PC-3 (cell line): ENCODE measurements around the gene CREBRF. TPM values are rescaled to one million over a fixed set of nuclear protein-coding genes. Genes with fewer than 3 reads are reported as not detected.

Experiments
- ATAC-seq: fragments of 200-7000 bp; cut with Tn5 transposase; 2 replicates; pipeline ENCODE4 v1.9.1; 2020; ENCODE audit warnings: mild to moderate bottlenecking, moderate library complexity
- BruUV-seq: library from RNA; stranded (reverse); fragments of 400-500 nt; replicated peaks from 2 replicates; lab custom pipeline; 2021; lab: Mats Ljungman, UMichigan
- CTCF ChIA-PET: fragments of 300-600 bp; sonication (Branson Sonifier 250); formaldehyde crosslinking; loops from one replicate; lab custom pipeline; 2022; ENCODE audit warnings: antibody characterized with exemption; lab: Charles Lee
- POLR2A ChIA-PET: fragments of 300-600 bp; sonication (Branson Sonifier 250); formaldehyde crosslinking; loops from one replicate; lab custom pipeline; 2022; ENCODE audit warnings: antibody characterized with exemption; ENCODE audit not compliant: unreplicated experiment; lab: Charles Lee
- DNase-seq: peaks from one replicate; pipeline ENCODE4 v3.0.0-alpha.2; 2015
- H2AFZ ChIP-seq: fragments of 300-600 bp; sonication (generic); 2 replicates; pipeline ENCODE4 v1.6.0; 2016; ENCODE audit warnings: antibody characterized with exemption, low read length
- H3F3A ChIP-seq: fragments of 300-600 bp; sonication (generic); one replicate; pipeline ENCODE4 v1.6.0; 2017; ENCODE audit warnings: antibody characterized with exemption, low read length, control low read depth, mild to moderate bottlenecking; ENCODE audit not compliant: unreplicated experiment
- H3K27ac ChIP-seq: fragments of 300-600 bp; sonication (generic); 2 replicates; pipeline ENCODE4 v1.5.1; 2016; ENCODE audit warnings: mild to moderate bottlenecking, low read length
- H3K27me3 ChIP-seq: fragments of 300-600 bp; sonication (generic); 2 replicates; pipeline ENCODE4 v1.6.1; 2016; ENCODE audit warnings: low read length, mixed read lengths
- H3K36me3 ChIP-seq: fragments of 300-600 bp; sonication (generic); 2 replicates; pipeline ENCODE4 v1.6.1; 2016; ENCODE audit warnings: low read depth, mixed run types, low read length, mixed read lengths
- H3K4me1 ChIP-seq: fragments of 300-600 bp; sonication (generic); 2 replicates; pipeline ENCODE4 v1.5.1; 2016; ENCODE audit warnings: low read length; ENCODE audit not compliant: insufficient read depth
- H3K4me2 ChIP-seq: fragments of 300-600 bp; sonication (generic); 2 replicates; pipeline ENCODE4 v1.6.0; 2016; ENCODE audit warnings: low read length
- H3K4me3 ChIP-seq: fragments of 300-600 bp; sonication (generic); 2 replicates; pipeline ENCODE4 v1.5.1; 2016; ENCODE audit warnings: mild to moderate bottlenecking, low read length, mixed read lengths
- H3K79me2 ChIP-seq: fragments of 300-600 bp; sonication (generic); 2 replicates; pipeline ENCODE4 v1.6.1; 2017; ENCODE audit warnings: low read length, mixed read lengths
- H3K9ac ChIP-seq: fragments of 300-600 bp; sonication (generic); 2 replicates; pipeline ENCODE4 v1.6.0; 2016; ENCODE audit warnings: mild to moderate bottlenecking, low read length
- H3K9me2 ChIP-seq: fragments of 300-600 bp; sonication (generic); replicated peaks from 2 replicates; pipeline ENCODE4 v1.6.1; 2016; ENCODE audit warnings: mixed run types, low read length, mixed read lengths
- H3K9me3 ChIP-seq: fragments of 300-600 bp; sonication (generic); 2 replicates; pipeline ENCODE4 v1.6.1; 2016; ENCODE audit warnings: low read length, mixed read lengths
- H4K20me1 ChIP-seq: fragments of 300-600 bp; sonication (generic); 2 replicates; pipeline ENCODE4 v1.6.1; 2016; ENCODE audit warnings: low read length, mixed read lengths
- EZH2 ChIP-seq: fragments of 300-600 bp; sonication (generic); IDR thresholded peaks from one replicate; pipeline ENCODE4 v1.6.1; 2017; ENCODE audit warnings: antibody characterized with exemption, mild to moderate bottlenecking, low read length; ENCODE audit not compliant: unreplicated experiment
- EZH2phosphoT487 ChIP-seq: fragments of 300-600 bp; sonication (generic); IDR thresholded peaks from 2 replicates; pipeline ENCODE4 v1.6.1; 2018; ENCODE audit warnings: mild to moderate bottlenecking, antibody characterized with exemption, low read length, borderline replicate concordance
- intact Hi-C: fragments of 100-400 bp; cut with micrococcal nuclease; formaldehyde crosslinking; loops from 2 replicates; pipeline ENCODE4 v1.9.0; 2023
- total RNA-seq: library from RNA; depleted of rRNA; stranded (reverse); fragments of >200 nt; gene quantifications from 2 replicates; pipeline ENCODE4 v1.2.3, GENCODE V29; 2014
- TF ChIP-seq, protein P1 (sequence below): fragments of 300-600 bp; sonication (generic); conservative IDR thresholded peaks from 2 replicates; pipeline ENCODE4 v1.5.1; 2017; ENCODE audit warnings: antibody characterized with exemption, low read depth, mild to moderate bottlenecking, low read length

Gene CREBRF
- total RNA-seq, 1 experiment from 2014 or later: 4.9 TPM

DNA sequence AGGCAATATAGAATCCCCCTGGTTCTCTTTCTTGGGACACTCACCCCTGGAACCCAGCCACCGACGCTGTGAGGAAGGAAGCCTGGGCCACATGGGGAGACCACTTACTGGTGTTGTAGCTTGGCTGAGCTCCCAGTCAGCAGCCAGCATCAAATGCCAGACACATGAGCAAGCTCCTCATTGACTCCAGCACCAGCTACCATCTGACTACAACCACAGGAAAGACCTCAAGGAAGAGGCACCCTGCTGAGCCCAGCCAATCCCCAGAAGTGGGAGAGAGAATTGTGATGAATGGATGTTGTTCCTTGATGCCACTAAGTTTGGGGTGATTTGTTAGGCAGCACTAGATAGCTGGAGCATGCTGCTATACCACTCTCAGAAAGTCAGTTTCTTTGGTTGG lies 124.2 kb downstream of the CREBRF start:
- no peaks in the 10 kb centered on the region for H3K9me2 ChIP-seq
- no peaks in the 10 kb centered on the region for H4K20me1 ChIP-seq
- no peak overlapping the region for H3K4me2 ChIP-seq
- no peaks in the 10 kb centered on the region for H3F3A ChIP-seq
- no peaks in the 10 kb centered on the region for H3K4me1 ChIP-seq
- POLR2A ChIA-PET: no interaction called here
- intact Hi-C loops: no loop called here
- no peaks in the 10 kb centered on the region for H3K79me2 ChIP-seq
- H3K9ac ChIP-seq: no peak overlapping the region
- H3K27me3 ChIP-seq: no peaks in the 10 kb centered on the region
- TF ChIP-seq EZH2phosphoT487 (no peak), EZH2 (no peak)
- TF ChIP-seq, protein P1, sequence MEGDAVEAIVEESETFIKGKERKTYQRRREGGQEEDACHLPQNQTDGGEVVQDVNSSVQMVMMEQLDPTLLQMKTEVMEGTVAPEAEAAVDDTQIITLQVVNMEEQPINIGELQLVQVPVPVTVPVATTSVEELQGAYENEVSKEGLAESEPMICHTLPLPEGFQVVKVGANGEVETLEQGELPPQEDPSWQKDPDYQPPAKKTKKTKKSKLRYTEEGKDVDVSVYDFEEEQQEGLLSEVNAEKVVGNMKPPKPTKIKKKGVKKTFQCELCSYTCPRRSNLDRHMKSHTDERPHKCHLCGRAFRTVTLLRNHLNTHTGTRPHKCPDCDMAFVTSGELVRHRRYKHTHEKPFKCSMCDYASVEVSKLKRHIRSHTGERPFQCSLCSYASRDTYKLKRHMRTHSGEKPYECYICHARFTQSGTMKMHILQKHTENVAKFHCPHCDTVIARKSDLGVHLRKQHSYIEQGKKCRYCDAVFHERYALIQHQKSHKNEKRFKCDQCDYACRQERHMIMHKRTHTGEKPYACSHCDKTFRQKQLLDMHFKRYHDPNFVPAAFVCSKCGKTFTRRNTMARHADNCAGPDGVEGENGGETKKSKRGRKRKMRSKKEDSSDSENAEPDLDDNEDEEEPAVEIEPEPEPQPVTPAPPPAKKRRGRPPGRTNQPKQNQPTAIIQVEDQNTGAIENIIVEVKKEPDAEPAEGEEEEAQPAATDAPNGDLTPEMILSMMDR: no peak
- DNase-seq (no peak), ATAC-seq (no peak)
- H2AFZ ChIP-seq: no peak overlapping the region
- H3K9me3 ChIP-seq: peaks cover 7% of the 10 kb centered on the region; the same call in 1 of the 2 replicates
- no TSS peak for BruUV-seq
- H3K4me3 ChIP-seq: no peak overlapping the region
- no peaks in the 10 kb centered on the region for H3K36me3 ChIP-seq
- no peak overlapping the region for H3K27ac ChIP-seq
- CTCF ChIA-PET: no interaction called here

DNA sequence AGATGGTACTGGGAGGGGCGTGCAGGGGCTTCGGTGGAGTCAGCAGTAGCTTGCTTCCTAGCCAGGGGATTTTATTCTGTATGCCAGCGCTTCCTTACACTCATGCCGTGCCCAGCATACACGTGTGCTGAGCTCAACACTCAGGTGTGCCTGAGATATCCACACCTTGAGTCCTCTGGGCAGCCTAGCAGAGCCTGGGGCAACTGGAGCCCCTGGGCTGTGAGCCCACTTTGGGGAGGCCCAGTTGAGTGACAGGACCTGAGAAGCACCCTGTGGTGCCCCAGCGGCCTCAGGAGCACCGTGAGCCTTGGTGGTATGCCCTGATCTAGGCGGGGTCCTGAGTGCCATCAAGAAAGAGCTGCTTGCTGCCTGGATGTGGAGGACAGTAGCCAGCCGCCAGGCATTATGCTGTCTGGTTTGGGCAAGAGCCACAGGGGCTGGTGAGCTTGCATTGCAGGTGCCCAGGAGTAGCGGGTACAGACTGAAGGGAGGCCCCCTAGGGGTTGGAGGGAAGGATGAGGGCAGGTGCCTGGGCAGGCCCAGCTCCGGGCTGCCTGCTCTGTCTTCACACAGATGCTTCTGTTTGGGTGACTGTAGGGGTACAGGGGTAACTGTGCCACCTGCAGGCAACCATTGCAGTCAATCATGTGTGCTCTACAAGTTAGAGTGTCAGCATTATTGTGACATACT lies 131.0 kb downstream of the CREBRF start:
- POLR2A ChIA-PET: no interaction called here

DNA sequence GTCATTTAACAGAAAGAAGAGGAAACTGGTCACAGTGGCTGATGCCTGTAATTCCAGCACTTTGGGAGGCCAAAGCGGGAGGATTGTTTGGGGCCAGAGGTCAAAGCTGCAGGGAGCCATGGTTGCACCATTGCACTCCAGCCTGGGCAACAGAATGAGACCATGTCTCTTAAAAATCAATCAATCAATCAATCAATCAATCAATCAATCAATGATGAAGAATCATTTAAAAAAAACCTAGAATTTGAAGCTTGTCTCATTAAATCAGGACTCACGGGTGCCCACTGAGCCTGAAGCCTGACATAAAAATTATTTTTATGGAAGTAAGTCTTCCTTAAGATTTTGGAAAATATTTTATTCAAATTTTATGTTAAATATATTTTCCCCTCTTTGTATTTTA lies 132.1 kb downstream of the CREBRF start:
- Histone ChIP-seq H3K9ac (no peak overlapping the region), H3K4me2 (no peak overlapping the region), H3K79me2 (no peaks in the 10 kb centered on the region), H3F3A (no peaks in the 10 kb centered on the region), H2AFZ (no peak overlapping the region), H3K9me3 (no peaks in the 10 kb centered on the region), H3K4me1 (no peaks in the 10 kb centered on the region), H3K9me2 (no peaks in the 10 kb centered on the region), H3K27ac (no peak overlapping the region), H3K36me3 (no peaks in the 10 kb centered on the region), H3K4me3 (no peak overlapping the region), H3K27me3 (no peaks in the 10 kb centered on the region), H4K20me1 (no peaks in the 10 kb centered on the region)
- TF ChIP-seq EZH2phosphoT487: no peak
- TF ChIP-seq, protein P1: no peak
- TF ChIP-seq EZH2: no peak
- BruUV-seq: no TSS peak
- ChIA-PET POLR2A (no interaction called here), CTCF (no interaction called here)
- intact Hi-C loops: no loop called here
- no peak for ATAC-seq
- DNase-seq: no peak

More for the DNA sequence above, 131.0 kb downstream of the CREBRF start:
- BruUV-seq: no TSS peak
- intact Hi-C loops: no loop called here
- H3K79me2 ChIP-seq: no peaks in the 10 kb centered on the region
- DNase-seq (no peak), ATAC-seq (peak; percentile 48; the same call in 1 of the 2 replicates)
- H2AFZ ChIP-seq: no peak overlapping the region
- no peaks in the 10 kb centered on the region for H3K9me3 ChIP-seq
- H3K4me1 ChIP-seq: no peaks in the 10 kb centered on the region
- H3K27me3 ChIP-seq: no peaks in the 10 kb centered on the region
- no peaks in the 10 kb centered on the region for H4K20me1 ChIP-seq
- H3K9ac ChIP-seq: no peak overlapping the region
- no peaks in the 10 kb centered on the region for H3K9me2 ChIP-seq
- TF ChIP-seq, protein P1: peak; percentile 39; the same call in 1 of the 2 replicates
- TF ChIP-seq EZH2: no peak
- no peak overlapping the region for H3K27ac ChIP-seq
- H3K36me3 ChIP-seq: no peaks in the 10 kb centered on the region
- no peak overlapping the region for H3K4me2 ChIP-seq
- no peaks in the 10 kb centered on the region for H3F3A ChIP-seq
- H3K4me3 ChIP-seq: no peak overlapping the region
- CTCF ChIA-PET: no interaction called here
